Retinal pigment epithelial cell (primary cell): ENCODE measurements around the gene TMEM179B.

Source experiments
- DNase-seq: peaks from one replicate; pipeline ENCODE4 v3.0.0-alpha.2; 2010; ENCODE audit warnings: low read depth
- H3K4me3 ChIP-seq: 2 replicates; pipeline ENCODE4 v1.5.1; 2011; ENCODE audit warnings: mild to moderate bottlenecking, low read length, control low read depth, moderate library complexity
- CTCF ChIP-seq: conservative IDR thresholded peaks from 2 replicates; pipeline ENCODE4 v1.5.1; 2011; ENCODE audit warnings: low read depth, low read length, control low read depth, inconsistent platforms

The TMEM179B gene

DNA sequence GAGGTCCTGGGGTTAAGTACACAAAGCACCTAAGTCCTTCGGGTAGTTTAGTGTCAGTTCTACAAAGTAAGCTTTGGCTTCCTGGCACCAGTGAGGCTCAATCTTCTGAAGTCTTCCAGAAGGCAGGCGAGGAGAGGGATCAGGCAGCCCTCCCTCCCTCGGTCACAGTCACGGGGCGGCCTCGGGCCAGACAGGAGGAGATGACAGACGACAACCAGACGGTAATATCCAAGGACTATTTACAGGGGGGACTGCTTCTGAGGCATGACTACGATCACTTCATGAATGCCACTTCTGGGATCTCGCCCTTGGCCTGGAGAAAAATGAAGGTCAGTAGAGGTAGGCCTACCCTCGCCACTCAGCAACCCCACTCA, 5.0 kb downstream of the TMEM179B start:
- peak overlapping the region; percentile 25 for H3K4me3 ChIP-seq
- no peak for DNase-seq
- no peak for TF ChIP-seq CTCF

DNA sequence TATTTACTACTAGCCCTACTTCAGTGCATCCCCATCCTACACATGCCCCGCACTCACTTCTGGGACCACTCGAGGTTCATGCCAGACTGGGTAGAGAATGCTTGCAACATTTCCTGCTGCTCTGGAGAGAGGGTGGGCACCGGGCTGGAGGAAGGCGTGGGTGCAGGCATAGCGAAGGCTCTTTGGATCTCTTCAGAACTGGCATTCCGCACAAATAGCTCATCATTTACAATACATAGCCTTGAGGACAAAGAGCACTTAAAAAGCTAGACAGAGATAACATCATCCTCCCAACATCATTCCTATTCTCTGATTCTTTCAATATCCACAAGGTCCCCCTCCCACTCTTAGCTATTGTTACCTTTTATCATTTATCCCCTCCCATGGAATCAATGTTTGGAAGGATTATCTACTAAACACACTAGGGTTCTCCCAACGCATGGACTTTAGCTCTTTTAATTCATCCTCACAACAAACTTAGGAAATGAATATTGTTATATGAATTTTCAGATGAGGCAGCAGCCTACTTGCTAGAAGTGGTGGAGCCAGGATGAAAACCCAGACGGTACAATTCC, 7.1 kb downstream of the TMEM179B start:
- DNase-seq = no peak
- no peak overlapping the region for H3K4me3 ChIP-seq
- no peak for TF ChIP-seq CTCF

- no peak overlapping the region for H3K4me3 ChIP-seq
- TF ChIP-seq CTCF = no peak
- no peak for DNase-seq
Observed at GRCh38 chr11:62796281-62796680, 9.1 kb downstream of the TMEM179B start.

- no peak overlapping the region for H3K4me3 ChIP-seq
- no peak for DNase-seq
Observed at GRCh38 chr11:62799486-62799885, 12.3 kb downstream of the TMEM179B start.

GRCh38 chr11:62801071-62801470, 13.9 kb downstream of the TMEM179B start:
- no peak overlapping the region for H3K4me3 ChIP-seq
- no peak for DNase-seq
- TF ChIP-seq CTCF = no peak

More at GRCh38 chr11:62799486-62799885, 12.3 kb downstream of the TMEM179B start:
- no peak for TF ChIP-seq CTCF

DNA sequence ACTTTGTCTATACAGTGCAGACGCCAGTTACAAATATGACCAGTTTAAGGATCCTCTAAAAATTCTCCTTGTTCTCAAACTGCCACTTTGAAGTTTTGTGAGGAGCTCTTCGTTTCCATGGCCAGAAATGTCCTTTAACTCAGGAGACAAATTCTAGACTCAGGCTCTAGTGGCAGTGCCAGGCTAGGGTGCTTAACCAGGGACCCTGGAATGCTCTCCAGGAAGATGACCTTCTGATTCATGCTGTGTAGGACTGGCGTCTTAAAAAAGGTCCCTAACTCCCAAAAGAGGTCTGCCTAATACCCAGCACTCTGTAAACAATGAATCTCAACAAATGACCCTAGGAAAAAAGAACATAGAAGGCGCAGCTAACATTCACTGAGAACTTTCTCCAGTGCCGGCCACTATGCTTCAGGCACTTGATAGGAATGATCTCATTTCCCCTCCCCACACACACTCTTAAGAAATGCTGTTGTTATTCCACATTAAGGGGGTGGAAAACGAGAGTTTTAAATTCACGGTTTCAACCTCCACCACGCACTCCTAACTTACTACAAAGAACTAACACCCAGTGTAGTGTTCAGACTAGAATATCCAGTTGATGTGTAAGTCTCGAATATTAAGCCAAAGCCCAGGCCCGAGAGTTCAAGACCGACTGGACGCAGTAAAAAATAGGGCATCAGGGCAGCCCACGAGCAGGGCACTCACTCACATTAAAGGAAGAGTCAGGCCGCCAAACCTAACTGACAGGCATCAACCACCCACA, 17.3 kb downstream of the TMEM179B start:
- peak overlapping the region; percentile 94 for H3K4me3 ChIP-seq
- DNase-seq = peak; percentile 12
- no peak for TF ChIP-seq CTCF
